SW480 (cell line): ENCODE measurements around the gene HAUS3.
A peak's percentile ranks its signal among the peaks of the same experiment; 100 is the strongest.

Experiments
- DNase-seq: peaks from one replicate; pipeline ENCODE4 v3.0.0-alpha.2; 2016; ENCODE audit warnings: low spot score

HAUS3 gene

GRCh38 chr4:2241410-2242353 is at the start of gene HAUS3, which contains the start of gene POLN:
Gene HAUS3, minus strand, starts transcription at chr4:2242121. Its CDS starts 1,175 bp downstream, at chr4:2240946.
Gene POLN, minus strand, starts transcription at chr4:2242121. Its CDS starts 12,890 bp downstream, at chr4:2229231.
- peak; percentile 90 for DNase-seq

- DNase-seq, result no peak
These were observed 49.2 kb upstream of the HAUS3 start for GRCh38 chr4:2290974-2291704.

GRCh38 chr4:2290488-2290887 is 48.6 kb upstream of the HAUS3 start:
- no peak for DNase-seq

DNA sequence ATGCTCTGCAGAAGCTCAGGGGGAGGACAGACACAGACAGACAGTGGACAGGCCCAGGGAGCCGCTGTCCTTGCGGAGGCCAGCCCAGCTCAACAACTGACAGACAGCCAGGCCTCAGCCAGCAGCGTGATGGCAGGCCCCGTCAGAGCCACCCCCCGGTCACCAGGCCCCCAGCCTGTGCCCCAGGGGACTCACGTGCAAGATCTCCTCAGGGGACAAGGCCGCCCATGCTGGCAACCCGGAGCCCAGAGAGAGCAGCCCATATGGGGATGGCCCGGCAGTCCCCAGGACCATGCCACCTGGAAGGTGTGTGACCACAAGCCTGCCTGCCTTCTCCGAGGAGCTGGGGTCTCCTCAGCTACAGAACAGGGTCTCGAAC is 48.0 kb upstream of the HAUS3 start:
- DNase-seq, result no peak

DNA sequence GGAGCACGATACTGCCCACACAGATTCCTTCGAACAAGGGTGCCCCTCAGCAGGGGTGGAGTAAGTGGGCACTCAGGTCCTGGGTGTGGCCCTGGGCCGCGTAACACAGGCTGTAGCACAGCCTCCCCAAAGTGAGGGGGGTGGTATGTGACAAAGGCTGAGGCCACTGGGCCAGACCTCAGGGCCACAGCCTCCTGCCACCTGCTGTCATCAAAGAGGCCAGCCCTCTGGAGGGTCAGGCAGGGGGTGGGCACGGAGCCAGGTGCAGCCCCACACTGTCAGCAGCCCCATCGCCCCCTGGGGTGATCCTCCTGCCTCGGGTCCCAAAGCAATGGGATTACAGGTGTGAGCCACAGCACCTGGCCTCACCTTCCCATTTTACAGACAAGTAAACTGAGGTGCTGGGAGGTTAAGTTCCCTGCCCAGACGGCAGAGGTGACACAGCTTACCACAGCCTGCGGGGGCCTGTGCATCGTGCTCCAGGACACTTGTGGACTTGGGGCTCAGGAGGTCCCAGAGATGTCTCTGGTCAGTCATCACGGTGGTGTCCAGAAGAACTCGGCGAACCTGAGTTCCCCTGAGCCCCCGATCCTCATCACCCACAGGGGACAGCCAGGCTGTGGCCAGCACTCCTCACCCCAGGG is 47.5 kb upstream of the HAUS3 start:
- DNase-seq, result no peak

DNA sequence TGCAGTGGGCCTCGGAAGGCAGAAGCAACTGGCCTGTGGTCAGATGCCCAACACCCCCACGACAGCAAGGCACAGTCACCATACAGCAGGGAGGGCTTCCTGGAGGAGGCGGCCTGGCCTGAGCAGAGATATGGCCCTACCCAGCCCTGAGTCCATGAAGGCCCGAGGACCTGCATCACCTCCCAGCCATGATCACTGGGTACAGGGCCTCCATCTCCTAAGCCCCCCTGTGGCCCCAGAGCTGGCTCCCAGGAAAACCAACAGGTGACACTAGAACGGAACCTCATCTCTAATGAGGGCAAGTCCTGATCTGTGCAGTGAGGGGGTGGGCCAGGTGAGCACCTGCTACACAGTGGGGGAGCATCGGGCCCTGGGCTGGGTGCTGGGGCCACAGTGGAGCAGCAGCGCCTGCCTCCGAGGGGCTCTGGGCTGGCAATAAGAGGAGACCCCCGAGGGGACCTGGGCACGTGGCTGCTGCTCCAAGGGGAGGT is 46.2 kb upstream of the HAUS3 start:
- DNase-seq, result no peak

- no peak for DNase-seq
These were observed 45.6 kb upstream of the HAUS3 start for GRCh38 chr4:2287594-2287915.

- DNase-seq, result no peak
These were observed 45.1 kb upstream of the HAUS3 start for GRCh38 chr4:2286904-2287593.

DNA sequence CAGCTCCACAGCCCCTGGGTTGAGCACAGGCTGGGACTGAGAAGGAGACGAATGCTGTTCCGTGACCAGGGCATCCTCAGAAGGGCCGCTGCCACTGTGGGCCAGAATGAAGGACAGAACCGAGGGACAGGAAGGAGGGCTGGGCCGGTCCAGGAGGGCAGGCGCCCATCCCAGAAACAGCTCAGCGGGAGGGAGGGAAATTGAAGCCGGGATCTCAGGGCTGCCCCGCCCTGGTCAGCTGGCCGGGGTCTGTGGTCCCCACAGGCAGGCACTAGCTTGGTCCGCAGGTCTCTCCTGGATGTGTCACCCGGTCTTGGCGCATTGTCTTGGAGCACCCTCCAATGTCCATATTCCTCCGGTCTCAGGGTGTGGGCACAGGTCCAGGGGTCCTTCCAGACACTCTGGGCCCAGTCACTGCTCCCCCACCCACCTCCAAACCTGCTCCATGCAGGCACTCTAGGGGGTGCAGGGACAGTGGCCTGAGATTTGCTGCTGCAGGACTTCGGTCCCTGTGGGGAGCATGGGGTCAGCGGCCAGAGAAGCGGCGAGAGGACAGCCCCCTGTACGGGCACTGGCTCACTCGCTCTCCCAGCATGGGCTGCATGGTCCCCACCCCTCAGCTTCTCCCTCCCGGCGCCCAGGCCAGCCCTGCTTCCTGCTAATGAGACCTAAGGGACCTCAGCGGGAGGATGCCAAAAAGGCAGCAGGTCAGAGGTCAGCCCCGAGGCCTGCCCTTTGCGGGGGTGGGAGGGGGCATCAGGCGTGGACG is 43.9 kb upstream of the HAUS3 start:
- DNase-seq, result no peak

GRCh38 chr4:2284934-2285612 is 43.2 kb upstream of the HAUS3 start:
- DNase-seq, result no peak

DNA sequence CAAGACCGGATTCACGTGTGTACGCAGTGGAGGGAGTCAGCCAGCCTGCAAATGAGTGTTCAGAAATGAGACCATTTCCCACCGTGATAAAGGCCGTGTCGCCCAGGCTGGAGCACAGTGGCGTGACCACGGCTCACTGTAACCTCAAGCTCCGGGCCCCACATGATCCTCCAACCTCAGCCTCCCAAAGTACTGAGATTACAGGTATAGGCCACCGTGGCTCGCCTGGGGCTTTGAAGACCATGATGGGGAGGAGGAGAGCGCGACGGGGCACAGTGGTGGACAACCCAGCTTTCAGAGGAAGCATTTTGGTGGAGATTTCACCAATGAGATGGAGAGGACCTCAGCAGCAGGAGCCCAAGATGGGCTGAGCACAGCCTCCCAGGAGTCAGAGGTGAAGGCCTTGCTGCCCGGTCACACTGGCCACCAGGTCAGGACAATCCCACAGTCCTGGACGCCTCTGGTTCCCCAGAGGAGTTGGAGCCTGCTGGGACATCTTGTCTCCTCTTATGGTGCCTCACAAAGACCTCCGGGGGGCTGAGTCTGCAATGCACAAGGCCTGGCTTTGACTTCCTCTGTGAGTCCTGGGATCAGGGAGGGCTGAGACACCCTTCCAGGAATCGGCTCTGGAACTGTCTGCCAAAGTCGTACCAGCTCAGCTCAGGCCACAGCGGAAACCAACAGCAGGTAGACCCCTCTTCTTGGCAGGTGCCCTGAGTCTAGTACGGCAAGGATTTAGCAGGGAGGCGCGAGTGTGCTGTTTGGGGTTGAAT is 42.4 kb upstream of the HAUS3 start:
- DNase-seq, result no peak

- DNase-seq, result no peak
These were observed 41.3 kb upstream of the HAUS3 start for GRCh38 chr4:2283199-2283711.

- DNase-seq, result no peak
These were observed 39.8 kb upstream of the HAUS3 start for GRCh38 chr4:2281575-2282343.

DNA sequence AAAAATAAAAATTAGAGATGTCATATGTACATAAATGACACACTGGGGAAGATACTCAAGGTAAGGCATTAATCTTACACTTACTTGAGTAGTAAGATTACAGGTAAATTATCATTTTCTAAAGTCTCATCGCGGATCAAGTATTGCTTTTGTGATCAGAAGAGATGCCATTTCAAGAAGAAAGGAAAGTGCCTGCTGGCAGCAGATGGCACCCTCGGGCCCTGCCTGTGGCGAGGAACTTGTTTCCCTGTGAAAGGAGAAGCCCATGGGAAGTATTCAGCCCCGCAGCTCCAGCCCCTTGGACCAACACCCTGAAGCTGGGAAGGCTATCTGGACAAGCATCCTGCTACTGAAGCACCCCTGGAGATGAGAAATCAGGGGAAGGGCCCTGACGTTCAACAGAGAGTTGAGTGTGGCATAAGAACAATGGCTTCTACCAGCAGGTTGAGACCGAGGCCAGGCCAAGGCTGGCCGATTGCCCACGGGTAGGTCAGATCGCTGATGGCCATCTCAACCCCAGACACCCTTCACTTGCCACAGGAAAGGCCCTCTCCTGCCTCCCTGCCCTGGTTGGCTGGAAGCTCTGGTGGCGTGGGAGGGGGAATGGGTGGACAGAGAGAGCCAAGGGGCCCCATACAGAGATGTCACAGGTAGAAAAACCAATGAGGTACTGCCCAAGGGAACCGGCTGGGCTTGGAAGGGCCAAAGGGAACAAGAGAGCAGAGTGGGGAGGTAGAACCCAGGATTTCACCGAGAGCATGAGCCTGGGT is 38.8 kb upstream of the HAUS3 start:
- DNase-seq, result no peak

DNA sequence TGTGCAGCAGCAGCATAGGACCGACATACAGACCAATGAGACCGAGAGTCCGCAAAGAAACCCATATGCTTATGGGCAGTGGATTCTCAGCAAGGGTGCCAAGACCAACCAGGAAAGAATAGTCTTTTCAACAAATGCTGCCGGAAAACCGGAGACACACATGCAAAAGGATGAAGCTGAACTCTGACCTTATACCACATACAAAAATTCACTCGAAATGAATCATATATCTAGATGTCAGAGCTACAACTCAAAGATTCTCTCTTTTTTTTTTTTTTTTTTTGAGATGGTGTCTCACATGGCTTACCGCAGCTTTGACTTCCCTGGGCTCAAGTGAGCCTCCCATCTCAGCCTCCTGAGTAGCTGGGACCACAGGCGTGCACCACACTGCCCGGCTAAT is 36.0 kb upstream of the HAUS3 start:
- no peak for DNase-seq

- no peak for DNase-seq
These were observed 34.8 kb upstream of the HAUS3 start for GRCh38 chr4:2276581-2277325.

DNA sequence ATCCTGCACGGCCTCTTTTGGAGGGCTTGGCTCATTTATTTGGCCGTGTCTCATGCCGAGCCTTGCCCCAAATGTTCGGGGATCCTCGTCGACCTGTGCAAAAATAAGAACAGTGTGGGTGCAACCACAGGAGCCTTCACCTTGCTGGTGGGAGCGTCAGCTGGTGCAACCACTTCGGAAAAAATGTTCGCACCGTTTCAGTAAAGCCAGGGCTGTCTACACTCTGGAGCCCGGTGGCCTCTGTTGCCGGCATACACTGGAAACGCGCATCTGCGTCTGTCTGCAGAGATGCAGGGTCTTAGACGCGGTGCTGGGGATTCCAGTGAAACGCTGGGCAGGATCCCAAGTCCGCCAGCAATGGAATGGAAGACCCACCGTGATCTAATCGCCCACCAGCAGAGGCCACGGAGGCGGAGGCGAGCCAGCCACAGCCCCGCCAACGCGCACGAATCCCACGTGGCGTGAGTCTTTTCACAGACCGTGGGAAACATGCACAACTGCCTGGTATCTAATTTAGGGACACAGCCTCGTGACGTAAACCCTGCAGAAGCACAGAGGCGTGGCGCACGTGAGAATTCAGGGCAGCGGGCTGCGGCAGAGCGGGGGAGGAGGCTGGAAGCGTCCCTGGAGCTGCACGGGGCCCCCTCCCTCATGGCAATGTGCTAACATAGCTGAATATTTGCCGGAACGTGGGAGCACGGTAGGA is 33.8 kb upstream of the HAUS3 start:
- DNase-seq, result no peak
